IMR-90 (cell line): ENCODE data around the gene SREBF2. TPM values are rescaled to one million over a fixed set of nuclear protein-coding genes. Genes with fewer than 3 reads are reported as not detected.

Experiments
- ATAC-seq: fragments of 200-7000 bp; cut with Tn5 transposase; 2 replicates; pipeline ENCODE4 v1.9.1; 2020; ENCODE audit warnings: low read depth, mild to moderate bottlenecking, moderate library complexity
- BruUV-seq: library from RNA; stranded (reverse); fragments of 400-500 nt; replicated peaks from 2 replicates; lab custom pipeline; 2021; lab: Mats Ljungman, UMichigan
- CTCF ChIA-PET: fragments of 300-600 bp; formaldehyde crosslinking; extraction: SDS; loops from one replicate; lab custom pipeline; 2021; ENCODE audit warnings: antibody characterized with exemption; lab: Yijun Ruan, JAX
- POLR2A ChIA-PET: fragments of 300-600 bp; sonication (Branson Sonifier 250); formaldehyde crosslinking; loops from one replicate; lab custom pipeline; 2022; ENCODE audit warnings: antibody characterized with exemption; ENCODE audit not compliant: unreplicated experiment; lab: Charles Lee
- DNase-seq: peaks from one replicate; pipeline ENCODE4 v3.0.0; 2013
- H2AFZ ChIP-seq: replicated peaks from 2 replicates; pipeline ENCODE3; 2013; ENCODE audit warnings: low read length, mild to moderate bottlenecking; ENCODE audit not compliant: poor library complexity
- H2AK5ac ChIP-seq: 2 replicates; pipeline ENCODE4 v1.6.1; 2013; ENCODE audit warnings: low read depth, low read length, inconsistent platforms
- H2AK9ac ChIP-seq: replicated peaks from 2 replicates; pipeline ENCODE3; 2013; ENCODE audit warnings: mild to moderate bottlenecking, low read depth, low read length, moderate library complexity; ENCODE audit not compliant: poor library complexity
- H2BK120ac ChIP-seq: 2 replicates; pipeline ENCODE4 v1.6.1; 2013; ENCODE audit warnings: low read depth, low read length, inconsistent platforms
- H2BK15ac ChIP-seq: 3 replicates; pipeline ENCODE4 v1.6.1; 2013; ENCODE audit warnings: low read depth, low read length, inconsistent platforms
- H2BK20ac ChIP-seq: 2 replicates; pipeline ENCODE4 v1.6.1; 2013; ENCODE audit warnings: low read depth, mild to moderate bottlenecking, inconsistent platforms, low read length, moderate library complexity
- H2BK5ac ChIP-seq: 2 replicates; pipeline ENCODE4 v1.6.1; 2013; ENCODE audit warnings: mild to moderate bottlenecking, low read depth, low read length, inconsistent platforms; ENCODE audit not compliant: poor library complexity, severe bottlenecking
- H3K14ac ChIP-seq: replicated peaks from 2 replicates; pipeline ENCODE4 v1.6.1; 2013; ENCODE audit warnings: low read depth, low read length, inconsistent platforms
- H3K18ac ChIP-seq: 2 replicates; pipeline ENCODE4 v1.6.1; 2013; ENCODE audit warnings: low read depth, low read length, control low read depth
- H3K23ac ChIP-seq: 2 replicates; pipeline ENCODE4 v1.6.1; 2013; ENCODE audit warnings: low read depth, low read length, inconsistent platforms
- H3K27ac ChIP-seq: 2 replicates; pipeline ENCODE4 v1.5.1; 2013; ENCODE audit warnings: mild to moderate bottlenecking, control low read depth, low read length; ENCODE audit not compliant: insufficient read depth
- H3K27me3 ChIP-seq: 2 replicates; pipeline ENCODE4 v1.6.1; 2013; ENCODE audit warnings: low read length; ENCODE audit not compliant: control insufficient read depth, insufficient read depth
- H3K36me3 ChIP-seq: 2 replicates; pipeline ENCODE4 v1.6.1; 2013; ENCODE audit warnings: low read length, mixed read lengths; ENCODE audit not compliant: control insufficient read depth, insufficient read depth
- H3K4ac ChIP-seq: 2 replicates; pipeline ENCODE4 v1.6.1; 2013; ENCODE audit warnings: low read depth, low read length, inconsistent platforms
- H3K4me1 ChIP-seq: 2 replicates; pipeline ENCODE4 v1.6.1; 2013; ENCODE audit warnings: low read length, mixed read lengths; ENCODE audit not compliant: control insufficient read depth, insufficient read depth
- H3K4me2 ChIP-seq: 2 replicates; pipeline ENCODE4 v1.6.1; 2013; ENCODE audit warnings: low read depth, mild to moderate bottlenecking, control low read depth, low read length, moderate library complexity
- H3K4me3 ChIP-seq: 2 replicates; pipeline ENCODE4 v1.5.1; 2013; ENCODE audit warnings: low read depth, mild to moderate bottlenecking, control low read depth, low read length, moderate library complexity; ENCODE audit not compliant: insufficient read depth
- H3K56ac ChIP-seq: 2 replicates; pipeline ENCODE4 v1.6.1; 2013; ENCODE audit warnings: low read length, inconsistent platforms; ENCODE audit not compliant: insufficient read depth; ENCODE audit errors: extremely low read depth
- H3K79me1 ChIP-seq, 2 experiments: 2 replicates each; pipeline ENCODE4 v1.6.1; 2013; ENCODE audit warnings: low read length in 2 of 2, inconsistent platforms in 1 of 2, low read depth in 1 of 2
- H3K9ac ChIP-seq: 2 replicates; pipeline ENCODE4 v1.6.1; 2013; ENCODE audit warnings: low read depth, low read length, control low read depth
- H3K9me1 ChIP-seq: 2 replicates; pipeline ENCODE4 v1.6.1; 2013; ENCODE audit warnings: low read length, inconsistent platforms; ENCODE audit not compliant: insufficient read depth
- H3K9me3 ChIP-seq: 2 replicates; pipeline ENCODE4 v1.6.1; 2013; ENCODE audit warnings: low read length; ENCODE audit not compliant: control insufficient read depth, insufficient read depth
- H4K20me1 ChIP-seq: 2 replicates; pipeline ENCODE4 v1.6.1; 2013; ENCODE audit warnings: low read length, inconsistent platforms; ENCODE audit not compliant: insufficient read depth
- H4K5ac ChIP-seq: 2 replicates; pipeline ENCODE4 v1.6.1; 2013; ENCODE audit warnings: mild to moderate bottlenecking, low read depth, low read length, control low read depth
- H4K8ac ChIP-seq, 2 experiments: 2 replicates each; pipeline ENCODE4 v1.6.1; 2013; ENCODE audit warnings: low read depth in 2 of 2, low read length in 2 of 2, control low read depth in 1 of 2, inconsistent platforms in 1 of 2
- H4K91ac ChIP-seq: 2 replicates; pipeline ENCODE4 v1.6.1; 2013; ENCODE audit warnings: low read depth, low read length, inconsistent platforms; ENCODE audit not compliant: insufficient read depth
- BHLHE40 ChIP-seq: fragments of 150-350 bp; IDR thresholded peaks from 2 replicates; pipeline ENCODE4 v1.6.1; 2016; ENCODE audit warnings: mild to moderate bottlenecking, low read depth, low read length
- CEBPB ChIP-seq: IDR thresholded peaks from 2 replicates; pipeline ENCODE4 v1.6.1; 2012; ENCODE audit warnings: low read depth, low read length, improper control_type of control experiment
- CHD1 ChIP-seq: IDR thresholded peaks from 2 replicates; pipeline ENCODE4 v1.6.1; 2012; ENCODE audit warnings: low read depth, low read length, improper control_type of control experiment
- CTCF ChIP-seq: conservative IDR thresholded peaks from 2 replicates; pipeline ENCODE4 v1.5.1; 2012; ENCODE audit warnings: mild to moderate bottlenecking, low read depth, low read length, improper control_type of control experiment
- FOS ChIP-seq: fragments of 150-350 bp; IDR thresholded peaks from 2 replicates; pipeline ENCODE4 v1.6.1; 2016; ENCODE audit warnings: low read depth, low read length
- MAFK ChIP-seq: IDR thresholded peaks from 2 replicates; pipeline ENCODE4 v1.6.1; 2012; ENCODE audit warnings: low read depth, low read length, improper control_type of control experiment
- MAZ ChIP-seq: IDR thresholded peaks from 2 replicates; pipeline ENCODE4 v1.6.1; 2012; ENCODE audit warnings: low read depth, mild to moderate bottlenecking, low read length, improper control_type of control experiment, moderate library complexity, borderline replicate concordance
- MXI1 ChIP-seq: IDR thresholded peaks from 2 replicates; pipeline ENCODE4 v1.6.1; 2012; ENCODE audit warnings: low read depth, mild to moderate bottlenecking, low read length, moderate library complexity, borderline replicate concordance
- NFE2L2 ChIP-seq: fragments of 150-350 bp; IDR thresholded peaks from 2 replicates; pipeline ENCODE4 v1.6.1; 2016; ENCODE audit warnings: low read depth, mild to moderate bottlenecking, low read length
- POLR2A ChIP-seq: IDR thresholded peaks from 2 replicates; pipeline ENCODE4 v1.6.1; 2012; ENCODE audit warnings: mild to moderate bottlenecking, low read depth, low read length
- RAD21 ChIP-seq: IDR thresholded peaks from 2 replicates; pipeline ENCODE4 v1.6.1; 2012; ENCODE audit warnings: low read length, improper control_type of control experiment
- RCOR1 ChIP-seq: IDR thresholded peaks from 2 replicates; pipeline ENCODE4 v1.6.1; 2012; ENCODE audit warnings: mild to moderate bottlenecking, low read length, improper control_type of control experiment; ENCODE audit not compliant: insufficient replicate concordance
- RFX5 ChIP-seq: IDR thresholded peaks from 2 replicates; pipeline ENCODE4 v1.8.0; 2012; ENCODE audit warnings: low read depth, mild to moderate bottlenecking, low read length, moderate library complexity
- SMC3 ChIP-seq: fragments of 150-350 bp; IDR thresholded peaks from 2 replicates; pipeline ENCODE4 v1.6.1; 2016; ENCODE audit warnings: low read depth, mild to moderate bottlenecking, antibody characterized with exemption, low read length, moderate library complexity
- dilution Hi-C: fragments of 300-500 bp; cut with HindIII; formaldehyde crosslinking; loops from one replicate; pipeline ENCODE4 v1.14.3; 2018; ENCODE audit warnings: low sequenced_read_pairs; ENCODE audit not compliant: unreplicated experiment
- in situ Hi-C: fragments of 300-500 bp; cut with MboI; formaldehyde crosslinking; loops from 3 replicates; pipeline ENCODE4 v1.14.3; 2019; ENCODE audit warnings: low sequenced_read_pairs, inconsistent platforms, mixed read lengths
- intact Hi-C: fragments of 100-400 bp; cut with micrococcal nuclease; formaldehyde crosslinking; loops from 2 replicates; pipeline ENCODE4 v1.10.0; 2022
- polyA plus RNA-seq, 3 experiments: library from polyadenylated mRNA; depleted of rRNA; stranded (reverse); fragments of >200 nt; gene quantifications; 2 replicates each; pipeline ENCODE4 v1.2.3, GENCODE V29; 2012; ENCODE audit warnings: low replicate concordance in 1 of 3
- total RNA-seq: library from RNA; depleted of rRNA; stranded (reverse); fragments of >200 nt; gene quantifications from 2 replicates; pipeline ENCODE4 v1.2.3, GENCODE V29; 2012

SREBF2 gene
- total and polyA plus RNA-seq, 2 of the 4 experiments (the other 2 are of a cell fraction), result 8.1 to 47.4 TPM

DNA sequence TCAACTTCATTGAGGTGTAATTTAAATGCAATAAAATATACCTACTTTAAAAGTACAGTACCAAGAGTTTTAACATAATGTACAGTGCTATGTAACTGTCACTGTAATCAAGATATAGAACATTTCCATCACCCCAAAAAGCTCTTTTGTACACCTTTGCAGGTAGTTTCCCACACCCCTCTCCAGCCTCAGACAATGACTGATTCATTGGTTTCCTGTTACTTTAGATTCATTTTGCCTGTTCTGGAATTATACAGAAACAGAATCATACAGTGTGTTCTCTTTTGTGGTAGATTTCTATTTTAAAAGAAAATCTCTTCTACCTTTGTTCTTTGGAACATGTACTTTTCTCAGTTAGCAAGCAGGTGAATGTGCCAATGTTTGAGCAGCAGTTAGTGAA lies 43.8 kb downstream of the SREBF2 start:
- no peak overlapping the region for H2BK120ac ChIP-seq
- CTCF ChIA-PET, result no interaction called here
- H3K4ac ChIP-seq, result no peak overlapping the region
- intact Hi-C loops (no loop called here), dilution Hi-C loops (no loop called here), in situ Hi-C loops (no loop called here)
- no peak overlapping the region for H3K27ac ChIP-seq
- H2BK15ac ChIP-seq, result no peak overlapping the region
- no peak for DNase-seq
- H3K56ac ChIP-seq, result no peak overlapping the region
- H3K9ac ChIP-seq, result no peak overlapping the region
- no peak overlapping the region for H3K4me3 ChIP-seq
- H4K8ac ChIP-seq, result no peak overlapping the region
- no peaks in the 10 kb centered on the region for H3K79me1 ChIP-seq
- H3K9me3 ChIP-seq, result no peaks in the 10 kb centered on the region
- no peak for ATAC-seq
- H2AK5ac ChIP-seq, result no peak overlapping the region
- no peak overlapping the region for H4K5ac ChIP-seq
- POLR2A ChIA-PET, result no interaction called here
- TF ChIP-seq MAZ (no peak), NFE2L2 (no peak), BHLHE40 (no peak), MAFK (no peak), MXI1 (no peak), CEBPB (no peak), CHD1 (no peak), RFX5 (no peak), SMC3 (no peak), CTCF (no peak), FOS (no peak), POLR2A (no peak), RAD21 (no peak), RCOR1 (no peak)
- BruUV-seq, result no TSS peak
- no peaks in the 10 kb centered on the region for H3K27me3 ChIP-seq
- H2BK20ac ChIP-seq, result no peak overlapping the region
- no peak overlapping the region for H3K18ac ChIP-seq
- no peak overlapping the region for H2BK5ac ChIP-seq
- peaks cover 29% of the 10 kb centered on the region for H3K36me3 ChIP-seq
- no peak overlapping the region for H4K91ac ChIP-seq
- H3K23ac ChIP-seq, result no peak overlapping the region
- H3K9me1 ChIP-seq, result peaks cover 9% of the 10 kb centered on the region; the same call in 1 of the 2 replicates
- no peak overlapping the region for H2AFZ ChIP-seq
- no peak overlapping the region for H3K14ac ChIP-seq
- H2AK9ac ChIP-seq, result no peak overlapping the region
- peaks cover 5% of the 10 kb centered on the region for H3K4me1 ChIP-seq
- no peak overlapping the region for H3K4me2 ChIP-seq
- H4K20me1 ChIP-seq, result no peaks in the 10 kb centered on the region
